GM19467 (cell line): Measurements from ENCODE around the gene ZNF879.

ENCODE experiments used
- ATAC-seq: cut with Tn5 transposase; IDR thresholded peaks from one replicate; pipeline ENCODE4 v1.9.1; 2021; ENCODE audit warnings: mild to moderate bottlenecking, moderate library complexity; ENCODE audit not compliant: unreplicated experiment

ZNF879 gene

DNA sequence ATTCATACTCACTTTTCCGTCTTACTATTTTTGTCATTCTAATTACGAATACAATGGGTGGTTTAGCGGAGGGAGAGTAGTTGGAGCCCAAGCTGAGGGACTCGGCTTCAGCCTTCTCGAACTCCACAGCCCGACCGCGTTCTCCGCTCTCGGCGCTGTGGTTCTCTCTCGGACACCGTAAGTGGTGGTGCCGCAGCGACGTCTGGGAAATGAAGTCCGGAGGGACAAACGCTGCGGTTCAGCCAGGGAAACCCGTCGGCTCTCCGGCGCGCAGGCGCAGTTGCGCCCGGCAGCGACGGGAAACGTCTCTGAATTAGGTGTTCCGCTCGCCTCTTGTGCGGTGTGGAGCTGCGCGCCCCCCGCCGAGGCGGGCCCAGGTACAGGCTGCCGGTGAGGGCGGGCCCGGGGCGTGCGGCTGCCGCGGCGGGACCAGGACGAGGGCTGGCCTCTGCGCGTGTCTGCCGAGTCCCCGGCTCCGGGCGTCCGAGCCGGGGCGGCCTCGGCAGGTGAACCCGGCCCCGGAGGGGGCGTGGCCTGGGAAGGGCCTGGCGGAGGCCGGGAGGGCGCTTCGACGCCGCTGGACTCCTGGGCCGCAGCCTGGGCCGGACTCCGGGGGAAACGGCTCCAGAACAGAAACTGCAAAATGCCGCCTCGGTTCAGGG lies at the start of gene ZNF879:
Gene ZNF879 (plus strand): TSS at position 277 of the 662 bp plus-strand sequence. CDS start 1,201 bp downstream, outside the sequence.
- peak; percentile 78 for ATAC-seq

DNA sequence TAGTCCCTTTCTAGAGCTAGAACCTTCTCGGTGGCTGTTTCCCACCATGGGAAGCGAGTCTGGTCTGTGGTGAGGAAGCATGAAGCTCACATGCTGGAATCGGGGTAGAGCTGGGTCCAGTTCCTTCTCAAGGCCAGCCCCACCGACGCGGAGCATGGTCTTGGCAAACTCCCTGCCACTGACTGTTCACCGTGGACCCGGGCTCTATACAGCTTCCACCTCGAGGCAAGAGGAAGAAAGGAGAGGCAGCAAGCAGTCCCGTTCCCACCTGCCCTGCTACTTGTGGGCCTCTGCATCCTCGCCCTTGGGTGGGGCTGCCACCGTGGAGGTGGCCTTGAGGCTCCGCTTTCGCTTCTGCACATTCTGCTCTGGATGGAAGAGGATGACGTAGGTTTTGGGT lies 42.2 kb upstream of the ZNF879 start:
- no peak for ATAC-seq

- no peak for ATAC-seq
Measured at GRCh38 chr5:178982941-178983340, 40.7 kb upstream of the ZNF879 start.

DNA sequence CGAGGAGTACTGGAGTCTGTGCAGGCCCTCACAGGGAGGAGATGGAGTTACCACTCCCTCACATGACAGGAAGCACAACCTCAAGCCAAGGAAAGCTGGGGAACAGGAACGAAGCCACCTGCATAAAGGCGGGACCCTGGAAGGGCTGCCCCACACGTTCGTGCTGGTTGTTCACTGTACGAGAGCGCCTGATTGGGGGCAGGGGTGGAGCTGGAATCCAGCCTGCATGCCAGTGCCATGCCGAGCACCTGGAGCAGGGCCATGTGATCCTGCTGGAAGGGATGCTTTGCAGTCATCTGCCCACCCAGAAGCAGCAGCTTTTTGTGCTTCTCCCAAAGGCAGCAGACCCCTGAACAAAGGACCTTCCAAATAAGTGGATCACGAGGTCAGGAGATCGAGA lies 39.9 kb upstream of the ZNF879 start:
- no peak for ATAC-seq

DNA sequence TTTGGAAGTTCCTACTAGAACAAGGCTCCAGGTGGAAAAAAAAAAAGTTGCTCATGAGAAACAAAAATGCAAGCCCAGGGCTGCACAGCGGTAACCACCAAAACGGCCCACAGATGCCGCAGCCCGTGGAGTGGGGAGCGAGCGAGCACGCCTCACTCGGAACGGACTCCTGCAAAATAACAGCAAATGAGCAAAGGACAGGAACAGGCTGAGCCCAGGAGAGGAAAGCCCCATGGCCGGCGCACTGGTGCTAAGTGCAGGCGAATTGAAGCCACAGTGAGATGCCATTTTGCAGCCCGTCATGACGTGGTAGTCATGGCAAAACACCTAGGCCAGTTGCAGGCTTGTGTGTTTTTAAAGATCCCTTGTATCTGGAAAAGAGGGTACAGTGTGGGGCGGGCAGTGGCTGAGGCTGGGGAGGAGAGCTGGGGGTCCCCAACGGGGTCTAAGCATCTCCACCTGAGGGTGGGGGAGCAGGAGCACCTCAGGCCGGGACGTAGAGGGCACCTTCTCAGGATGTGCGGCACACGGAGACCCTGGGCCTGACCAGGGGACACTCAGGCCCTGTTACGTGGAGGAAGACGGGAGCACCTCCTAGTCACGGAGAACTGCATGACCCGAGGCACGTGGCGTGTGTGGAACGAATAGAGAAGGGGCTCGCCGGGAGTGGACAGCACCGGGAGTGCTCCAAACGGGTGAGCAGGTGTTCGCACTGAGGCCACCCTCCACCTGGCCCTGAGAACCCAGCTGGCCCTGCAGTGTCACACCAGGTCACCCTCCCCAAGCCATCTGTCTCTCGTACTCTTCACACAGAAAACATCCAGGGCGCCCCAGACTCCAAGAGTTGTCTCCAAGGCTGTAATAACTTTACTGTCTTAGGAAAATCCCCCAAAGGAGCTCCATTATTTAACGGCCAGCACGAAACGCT lies 39.2 kb upstream of the ZNF879 start:
- ATAC-seq, result no peak

DNA sequence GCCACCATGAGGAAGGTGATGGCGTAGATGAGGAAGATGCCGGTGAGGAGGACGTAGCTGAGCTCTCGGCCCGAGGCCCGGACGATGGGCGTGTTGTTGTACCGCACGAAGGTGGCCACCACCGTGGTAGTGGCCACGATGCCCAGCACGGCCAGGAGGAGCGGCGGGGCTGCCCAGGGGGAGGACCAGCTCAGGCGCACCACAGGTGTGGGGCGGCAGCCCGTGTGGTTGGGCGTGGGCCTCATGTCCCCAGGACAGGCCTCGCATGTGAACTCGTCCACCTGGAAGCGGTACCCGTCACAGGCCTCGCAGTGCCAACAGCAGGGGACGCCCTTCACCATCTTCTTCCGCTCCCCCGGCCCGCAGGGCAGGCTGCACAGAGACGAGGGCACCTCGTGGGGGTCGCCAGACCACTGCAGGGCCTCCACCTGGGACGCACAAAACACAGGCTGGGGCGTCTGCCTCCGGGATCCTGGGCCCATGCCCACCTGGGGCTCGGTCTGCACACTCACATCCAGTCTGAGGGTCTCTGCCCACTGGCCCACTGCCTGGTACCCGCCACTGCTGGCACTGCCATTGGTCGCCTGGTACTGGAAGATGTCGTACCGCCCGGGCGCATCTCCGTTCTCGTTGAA lies 37.2 kb upstream of the ZNF879 start:
- no peak for ATAC-seq

DNA sequence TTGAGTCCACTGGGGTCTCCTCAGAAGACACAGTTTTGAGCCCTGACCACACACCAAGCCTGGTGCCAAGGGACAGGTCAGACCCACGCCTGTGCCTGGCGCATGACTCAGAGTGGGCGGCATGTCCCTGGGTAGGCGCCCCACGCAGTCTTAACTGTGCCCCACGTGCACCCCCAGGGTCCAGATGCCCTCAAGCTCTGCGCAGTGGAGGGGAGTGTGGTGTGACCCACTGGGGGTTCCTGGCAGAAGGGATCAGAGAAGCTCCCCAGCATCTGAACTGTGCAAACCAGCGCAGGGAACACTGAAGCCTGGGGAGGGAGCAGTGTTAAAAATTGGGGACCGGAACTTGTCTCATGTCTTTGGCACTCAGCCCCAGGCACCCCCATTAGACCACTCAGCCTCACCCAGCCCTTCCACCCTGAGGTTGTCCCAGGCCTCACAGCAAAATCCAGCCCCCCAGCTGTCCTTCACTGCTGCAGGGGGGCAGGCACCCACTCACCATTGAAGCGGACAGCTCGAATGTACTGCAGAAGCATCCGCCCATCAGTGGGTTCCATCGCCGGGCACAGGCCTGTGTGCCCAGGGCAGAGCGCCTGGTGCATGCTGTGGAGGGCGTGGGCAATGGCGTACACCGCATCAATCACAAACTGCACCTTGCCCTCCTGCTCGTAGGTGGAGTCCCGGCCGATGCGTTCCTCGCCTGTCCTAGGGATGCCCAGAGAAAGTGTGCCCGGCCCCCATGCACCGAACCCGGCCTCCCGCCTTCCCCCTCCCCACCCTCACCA lies 35.0 kb upstream of the ZNF879 start:
- no peak for ATAC-seq

DNA sequence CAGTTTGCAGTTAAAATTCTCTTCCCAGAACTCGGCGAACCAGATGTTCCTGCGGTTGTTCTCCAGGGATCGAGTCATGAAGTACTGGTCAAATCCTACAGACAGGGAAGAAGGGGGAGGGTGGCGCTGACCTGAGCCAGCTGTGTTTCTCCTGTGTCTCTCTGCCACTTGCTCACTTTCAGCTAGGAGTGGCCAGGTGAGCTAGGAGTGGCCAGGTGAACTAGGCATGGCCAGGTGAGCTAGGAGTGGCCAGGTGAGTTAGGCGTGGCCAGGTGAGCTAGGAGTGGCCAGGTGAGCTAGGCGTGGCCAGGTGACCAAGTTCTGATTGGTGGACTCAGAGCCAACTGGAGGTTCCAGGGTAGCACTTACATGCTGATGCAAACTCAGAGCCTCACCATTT lies 34.3 kb upstream of the ZNF879 start:
- ATAC-seq, result no peak

- ATAC-seq, result no peak
Measured at GRCh38 chr5:178990491-178990890, 33.1 kb upstream of the ZNF879 start.

- no peak for ATAC-seq
Measured at GRCh38 chr5:178991190-178992145, 32.1 kb upstream of the ZNF879 start.

DNA sequence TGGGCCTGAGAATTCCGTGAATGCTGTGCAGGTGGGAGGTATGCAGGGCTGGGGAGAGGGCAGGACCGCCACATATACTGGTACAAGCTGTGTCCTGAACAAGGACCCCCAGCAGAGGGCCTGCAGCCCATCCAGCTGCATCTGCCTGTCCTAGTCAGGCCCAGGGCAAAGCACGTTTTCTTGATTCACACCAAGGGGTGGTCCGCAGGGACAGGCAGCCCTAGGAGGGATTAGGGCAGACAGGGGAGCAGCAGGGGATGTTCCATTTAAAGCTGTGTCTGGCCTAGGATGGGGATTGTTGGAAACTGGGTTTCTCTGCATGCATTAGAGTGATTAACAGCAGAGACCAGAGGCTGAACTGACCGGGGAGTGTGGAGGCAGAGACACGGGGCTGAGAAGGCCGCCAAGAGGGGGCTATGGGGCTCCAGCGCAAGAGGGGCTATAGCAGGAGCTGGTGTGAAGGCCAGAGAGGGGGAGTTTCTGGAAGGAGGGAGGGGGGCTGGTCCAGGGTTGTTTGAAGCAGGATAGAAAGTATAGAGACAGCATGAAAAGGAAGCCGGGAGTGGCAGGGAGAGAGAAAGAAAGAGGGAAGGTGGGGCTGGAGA lies 31.2 kb upstream of the ZNF879 start:
- no peak for ATAC-seq

DNA sequence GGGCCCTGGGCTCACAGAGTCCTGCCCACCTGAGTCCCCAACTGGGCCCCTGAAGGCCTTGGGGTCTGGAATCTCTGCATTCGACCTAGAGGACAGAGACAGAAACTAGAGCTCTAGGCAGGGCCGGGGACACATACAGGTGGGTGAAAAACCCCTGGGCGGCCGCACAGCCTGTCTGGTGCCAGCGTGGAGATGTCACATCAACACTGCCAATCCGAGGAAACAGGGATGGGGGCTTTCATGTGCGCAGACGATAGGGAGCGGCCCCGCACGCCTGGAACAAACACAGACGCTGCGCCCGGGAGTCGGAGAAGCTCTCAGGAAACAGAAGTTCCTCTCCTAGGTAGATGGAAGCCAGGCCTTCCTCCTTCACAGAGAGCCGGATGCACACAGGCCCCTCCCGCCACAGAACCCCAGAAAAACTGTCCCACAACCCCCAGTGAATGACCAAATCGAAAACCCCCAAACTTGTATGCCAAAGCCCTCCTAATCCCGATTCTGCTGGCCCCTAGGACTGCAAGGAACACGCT lies 30.3 kb upstream of the ZNF879 start:
- ATAC-seq, result no peak

DNA sequence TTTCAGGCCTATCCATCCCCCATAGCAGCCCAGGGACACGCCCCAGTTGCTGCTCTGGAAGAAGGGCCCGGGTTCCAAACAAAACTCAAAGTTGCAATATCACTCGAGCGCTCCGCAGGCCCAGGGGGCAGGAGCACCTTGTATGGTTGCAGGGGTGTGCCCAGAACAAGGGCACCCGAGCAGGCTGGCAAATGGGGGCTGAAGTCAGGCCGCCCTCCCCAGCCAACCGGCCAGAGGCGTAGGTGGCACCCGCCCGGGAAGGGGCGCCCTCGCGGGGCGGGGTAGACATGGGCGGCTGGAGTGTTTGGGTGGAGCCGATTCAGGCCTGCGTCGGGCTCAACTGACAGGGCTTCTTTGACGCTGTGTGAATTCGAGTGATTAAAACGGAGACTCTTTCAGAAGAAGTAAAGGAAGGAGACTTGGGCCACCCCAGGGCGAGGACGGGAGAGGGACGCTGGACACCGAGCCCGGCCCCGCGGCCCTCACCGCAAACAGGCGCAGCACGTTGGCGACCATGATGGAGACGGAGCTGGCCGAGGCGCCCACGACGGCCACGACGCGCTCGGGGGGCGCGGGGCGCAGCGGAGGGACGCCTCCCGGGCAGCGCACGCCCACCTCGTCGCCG lies 29.5 kb upstream of the ZNF879 start:
- no peak for ATAC-seq

DNA sequence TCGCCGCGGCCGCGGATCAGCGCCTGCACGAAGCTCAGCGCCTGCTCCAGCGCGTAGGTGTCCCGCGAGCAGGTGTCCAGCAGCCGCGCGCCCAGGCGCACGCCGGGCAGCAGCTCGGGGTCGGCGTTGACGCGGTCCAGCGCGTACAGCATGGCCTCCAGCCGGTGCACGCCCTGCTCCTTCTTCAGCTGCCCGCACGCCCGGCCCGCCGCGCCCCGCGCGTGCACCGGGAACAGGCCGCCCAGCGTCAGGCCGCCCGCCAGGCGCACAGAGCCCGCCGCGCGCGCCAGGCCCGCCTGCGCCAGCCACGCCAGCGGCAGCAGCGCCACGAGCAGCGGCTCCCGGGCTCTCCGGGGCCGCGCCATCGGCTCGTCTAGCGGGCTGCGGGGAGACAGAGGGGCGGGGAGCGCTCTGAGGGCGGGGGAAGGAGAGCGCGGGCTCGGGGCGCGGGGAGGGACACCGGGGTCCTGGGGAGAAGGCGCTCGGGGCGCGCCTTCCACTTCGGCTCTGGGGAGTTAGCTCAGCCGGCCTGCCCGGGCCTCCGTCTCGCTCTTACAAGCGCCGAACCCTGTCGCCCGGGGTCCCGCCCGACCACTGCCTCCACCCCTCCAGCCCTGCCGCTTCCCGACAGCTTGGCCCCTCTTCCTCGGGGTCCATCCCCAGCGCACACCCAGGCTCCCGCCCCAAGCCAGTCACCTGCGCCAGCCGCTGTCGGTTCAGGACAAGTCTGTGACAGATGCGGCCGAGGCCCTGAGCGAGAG lies 28.8 kb upstream of the ZNF879 start, which contains the start of gene GRM6:
Gene GRM6 (minus strand): TSS at position 741 of the 761 bp plus-strand sequence. CDS start 376 bp downstream, at position 365.
- ATAC-seq, result no peak

GRCh38 chr5:178995341-178995690 lies 28.3 kb upstream of the ZNF879 start:
- no peak for ATAC-seq

DNA sequence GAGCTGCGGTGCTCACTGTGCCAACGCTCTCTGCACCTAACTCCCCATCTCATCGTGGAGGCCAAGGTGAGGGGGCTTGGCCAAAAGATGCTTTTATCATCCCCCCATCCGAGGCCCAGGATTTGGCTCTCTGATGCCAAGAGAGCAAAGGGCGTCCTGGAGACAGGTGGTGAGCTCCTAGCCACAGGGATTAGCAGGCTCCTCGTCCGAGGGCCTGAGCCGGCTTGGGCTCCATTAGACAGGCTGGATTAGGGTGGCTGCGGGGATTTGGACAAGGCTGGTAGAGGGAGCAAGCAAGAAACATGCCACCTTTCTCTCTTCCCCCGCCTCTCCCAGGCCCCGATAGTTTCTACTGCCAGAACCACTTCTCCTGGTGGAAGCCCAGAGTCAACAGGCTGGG lies 27.4 kb upstream of the ZNF879 start:
- ATAC-seq, result no peak

DNA sequence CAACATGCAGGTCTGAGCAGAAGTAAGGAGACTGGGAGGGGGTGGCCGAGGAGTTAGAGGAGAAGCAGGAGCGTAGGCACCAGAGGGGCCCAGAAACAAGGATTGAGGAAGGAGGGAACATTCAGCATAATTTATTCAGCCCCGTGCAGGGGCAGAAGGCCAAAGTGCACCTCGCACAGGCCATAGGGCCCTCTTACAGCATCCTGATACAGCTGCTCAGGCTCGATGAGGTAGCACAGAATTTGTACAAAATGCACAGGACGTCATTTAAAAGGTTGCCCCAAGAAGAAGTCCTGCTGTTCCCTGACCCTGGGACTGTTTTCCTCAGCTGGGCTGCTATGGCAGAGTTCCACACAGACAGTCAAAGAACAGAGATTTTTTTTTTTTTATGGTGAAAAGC lies 26.4 kb upstream of the ZNF879 start:
- ATAC-seq, result no peak

GRCh38 chr5:178998441-178998840 lies 25.2 kb upstream of the ZNF879 start:
- ATAC-seq, result no peak
